Endodermal cell (in vitro differentiated cells): ENCODE results near the gene SPATA2L. TPM values are rescaled to one million over a fixed set of nuclear protein-coding genes. Genes with fewer than 3 reads are reported as not detected.
"Not testable (repeated sequence)": the region's sequence is repeated elsewhere in the genome, so short reads cannot be mapped to it uniquely, and the experiment has no call there.

Source experiments
- DNase-seq: peaks from one replicate; pipeline ENCODE4 v3.0.0-alpha.2; 2017
- H3K27ac ChIP-seq: 2 replicates; pipeline ENCODE4 v1.5.1; 2013; ENCODE audit warnings: mild to moderate bottlenecking, low read depth, low read length, moderate library complexity
- H3K27me3 ChIP-seq: 2 replicates; pipeline ENCODE4 v1.6.1; 2013; ENCODE audit warnings: mild to moderate bottlenecking, low read length, moderate library complexity; ENCODE audit not compliant: insufficient read depth, control insufficient read depth, poor library complexity, severe bottlenecking
- H3K36me3 ChIP-seq: 2 replicates; pipeline ENCODE4 v1.7.0; 2013; ENCODE audit warnings: mild to moderate bottlenecking, low read length, moderate library complexity; ENCODE audit not compliant: control insufficient read depth, insufficient read depth
- H3K4me1 ChIP-seq: one replicate; pipeline ENCODE4 v1.7.0; 2013; ENCODE audit warnings: low read length; ENCODE audit not compliant: control insufficient read depth, insufficient read depth
- H3K4me3 ChIP-seq: 2 replicates; pipeline ENCODE4 v1.5.1; 2013; ENCODE audit warnings: mild to moderate bottlenecking, low read length, moderate library complexity
- H3K9ac ChIP-seq: 2 replicates; pipeline ENCODE4 v1.6.1; 2013; ENCODE audit warnings: mild to moderate bottlenecking, low read length, moderate library complexity; ENCODE audit not compliant: poor library complexity, severe bottlenecking; ENCODE audit errors: extremely low read depth
- H3K9me3 ChIP-seq: 2 replicates; pipeline ENCODE4 v1.6.1; 2013; ENCODE audit warnings: mild to moderate bottlenecking, low read length, moderate library complexity; ENCODE audit not compliant: control insufficient read depth
- H3K27ac Mint-ChIP-seq: 2 replicates; pipeline ENCODE4 v1.8.0; 2020; ENCODE audit warnings: mixed read lengths
- H3K27me3 Mint-ChIP-seq: 2 replicates; pipeline ENCODE4 v1.8.0; 2021; ENCODE audit warnings: mild to moderate bottlenecking, mixed read lengths; ENCODE audit not compliant: insufficient read depth
- H3K36me3 Mint-ChIP-seq: 2 replicates; pipeline ENCODE4 v1.8.0; 2020; ENCODE audit warnings: low read depth, mixed read lengths
- H3K4me1 Mint-ChIP-seq: 2 replicates; pipeline ENCODE4 v1.8.0; 2020; ENCODE audit warnings: mixed read lengths
- H3K4me3 Mint-ChIP-seq: 2 replicates; pipeline ENCODE4 v1.8.0; 2020; ENCODE audit warnings: mild to moderate bottlenecking, moderate library complexity, mixed read lengths
- H3K9me3 Mint-ChIP-seq: 2 replicates; pipeline ENCODE4 v1.8.0; 2020; ENCODE audit warnings: mild to moderate bottlenecking, mixed read lengths
- WGBS, 2 experiments: methylation state at CpG; one replicate each; pipeline versions ENCODE4 v1.1.5 to v1.1.7; 2013; ENCODE audit warnings: missing lambda C conversion rate in 2 of 2, mixed read lengths in 1 of 2; ENCODE audit not compliant: insufficient coverage in 1 of 2, insufficient read length in 1 of 2; 5-methylcytosine and 5-hydroxymethylcytosine counted together
- total RNA-seq, 2 donors: library from RNA; stranded (reverse); fragmentation: NEBNext Ultra II Directional in 1 of 2; extraction: Animal tissue kit (Norgen Biotek cat#: 25700) in 1 of 2; gene quantifications; 2 replicates in 1 of 2; 3 replicates in 1 of 2; pipeline ENCODE4 v1.2.1, GENCODE V29; 2021
- TF ChIP-seq, protein P1 (sequence below): fragments of 200-600 bp; sonication (generic); conservative IDR thresholded peaks from 2 replicates; pipeline ENCODE4 v1.5.0; 2021; ENCODE audit warnings: antibody characterized with exemption, mild to moderate bottlenecking

The SPATA2L gene
- total RNA-seq, 2 donors from 2014 or later, result 22.9 to 28.8 TPM

DNA sequence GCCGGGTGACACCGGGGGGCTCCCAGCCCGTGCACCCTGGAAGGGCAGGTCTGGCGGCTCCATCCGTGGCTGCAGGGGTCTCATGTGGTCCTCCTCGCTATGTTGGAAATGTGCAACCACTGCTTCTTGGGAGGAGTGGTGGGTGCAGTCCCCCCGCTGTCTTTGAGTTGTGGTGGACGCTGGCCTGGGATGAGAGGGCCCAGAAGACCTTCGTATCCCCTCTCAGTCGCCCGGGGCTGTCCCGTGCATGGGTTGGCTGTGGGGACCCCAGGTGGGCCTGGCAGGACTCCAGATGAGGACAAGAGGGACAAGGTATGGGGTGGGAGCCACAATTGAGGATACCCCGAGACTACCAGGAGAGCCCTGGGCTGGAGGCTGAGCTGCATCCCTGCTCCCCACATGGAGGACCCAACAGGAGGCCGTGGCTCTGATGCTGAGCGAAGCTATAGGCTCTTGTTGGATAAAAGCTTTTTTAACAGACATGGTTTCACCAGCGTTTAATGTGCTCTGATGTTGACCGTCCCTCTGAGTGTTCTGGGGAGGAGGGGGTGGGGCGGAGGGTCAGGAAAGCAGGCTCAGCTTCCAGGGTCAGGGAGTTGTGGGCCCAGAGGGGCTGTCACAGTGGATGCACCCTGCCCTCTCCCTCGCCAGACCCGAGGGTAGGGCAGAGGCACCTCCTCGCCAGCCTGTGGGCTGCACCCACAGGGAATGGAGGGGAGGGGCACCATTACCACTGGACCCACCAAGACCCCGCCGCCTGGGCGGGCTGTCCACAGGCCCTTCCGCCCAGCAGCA is 5.4 kb downstream of the SPATA2L start:
- Mint-ChIP-seq H3K27ac (peak overlapping the region; percentile 48), H3K4me1 (peaks cover 4% of the 10 kb centered on the region), H3K27me3 (no peaks in the 10 kb centered on the region), H3K9me3 (no peaks in the 10 kb centered on the region), H3K36me3 (peaks cover 42% of the 10 kb centered on the region), H3K4me3 (no peak overlapping the region)
- H3K36me3 ChIP-seq, result peaks cover 36% of the 10 kb centered on the region
- 88 to 89% methylated on average over 17 to 25 of the region's 25 CpGs for WGBS, 2 experiments
- H3K4me1 ChIP-seq, result peaks cover 4% of the 10 kb centered on the region
- H3K27ac ChIP-seq, result no peak overlapping the region
- no peak overlapping the region for H3K9ac ChIP-seq
- peak; percentile 51 for DNase-seq
- no peaks in the 10 kb centered on the region for H3K9me3 ChIP-seq
- no peak overlapping the region for H3K4me3 ChIP-seq
- TF ChIP-seq, protein P1, sequence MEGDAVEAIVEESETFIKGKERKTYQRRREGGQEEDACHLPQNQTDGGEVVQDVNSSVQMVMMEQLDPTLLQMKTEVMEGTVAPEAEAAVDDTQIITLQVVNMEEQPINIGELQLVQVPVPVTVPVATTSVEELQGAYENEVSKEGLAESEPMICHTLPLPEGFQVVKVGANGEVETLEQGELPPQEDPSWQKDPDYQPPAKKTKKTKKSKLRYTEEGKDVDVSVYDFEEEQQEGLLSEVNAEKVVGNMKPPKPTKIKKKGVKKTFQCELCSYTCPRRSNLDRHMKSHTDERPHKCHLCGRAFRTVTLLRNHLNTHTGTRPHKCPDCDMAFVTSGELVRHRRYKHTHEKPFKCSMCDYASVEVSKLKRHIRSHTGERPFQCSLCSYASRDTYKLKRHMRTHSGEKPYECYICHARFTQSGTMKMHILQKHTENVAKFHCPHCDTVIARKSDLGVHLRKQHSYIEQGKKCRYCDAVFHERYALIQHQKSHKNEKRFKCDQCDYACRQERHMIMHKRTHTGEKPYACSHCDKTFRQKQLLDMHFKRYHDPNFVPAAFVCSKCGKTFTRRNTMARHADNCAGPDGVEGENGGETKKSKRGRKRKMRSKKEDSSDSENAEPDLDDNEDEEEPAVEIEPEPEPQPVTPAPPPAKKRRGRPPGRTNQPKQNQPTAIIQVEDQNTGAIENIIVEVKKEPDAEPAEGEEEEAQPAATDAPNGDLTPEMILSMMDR, result no peak
- H3K27me3 ChIP-seq, result no peaks in the 10 kb centered on the region

DNA sequence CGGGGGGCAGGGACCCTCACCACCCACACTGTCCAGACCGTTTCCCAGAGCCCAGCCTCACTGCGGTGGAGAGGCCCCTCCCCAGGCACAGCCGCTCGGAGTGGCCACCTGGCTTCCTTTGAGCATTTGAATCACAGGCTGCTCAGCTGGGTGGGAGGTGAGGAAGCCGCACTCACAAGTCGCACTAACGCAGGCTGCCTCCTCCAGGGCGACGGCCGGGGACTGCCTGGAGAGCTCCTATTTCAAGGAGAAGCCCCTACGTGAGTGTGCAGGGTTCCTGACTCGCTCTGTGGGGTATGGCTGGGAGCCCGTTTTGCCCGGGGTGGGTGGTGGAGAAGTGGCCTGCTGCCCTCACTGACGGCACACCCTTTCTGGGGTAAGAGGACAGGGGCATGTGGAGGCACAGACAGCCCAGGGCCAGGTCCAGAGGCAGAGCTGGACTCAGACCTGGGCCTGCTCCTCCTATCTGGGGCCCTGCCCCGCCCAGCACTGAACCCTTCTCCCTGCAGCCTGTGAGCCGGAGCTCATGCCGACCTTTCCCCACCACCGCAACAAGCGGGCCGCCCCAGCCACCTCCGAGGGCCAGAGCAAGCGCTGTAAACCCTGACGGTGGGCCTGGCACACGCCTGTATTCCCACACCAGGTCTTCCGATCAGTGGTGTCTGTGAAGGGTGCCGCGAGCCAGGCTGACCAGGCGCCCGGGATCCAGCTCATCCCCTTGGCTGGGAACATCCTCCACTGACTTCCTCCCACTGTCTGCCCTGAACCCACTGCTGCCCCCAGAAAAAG is 6.2 kb downstream of the SPATA2L start:
- Histone ChIP-seq H3K9ac (no peak overlapping the region), H3K27me3 (no peaks in the 10 kb centered on the region), H3K27ac (no peak overlapping the region), H3K4me1 (peaks cover 4% of the 10 kb centered on the region), H3K9me3 (no peaks in the 10 kb centered on the region), H3K4me3 (no peak overlapping the region), H3K36me3 (peaks cover 42% of the 10 kb centered on the region)
- peaks cover 48% of the 10 kb centered on the region for H3K36me3 Mint-ChIP-seq
- H3K4me1 Mint-ChIP-seq, result peaks cover 4% of the 10 kb centered on the region
- WGBS, 2 experiments, result 95 to 98% methylated on average over 16 to 31 of the region's 31 CpGs
- H3K27ac Mint-ChIP-seq, result peak overlapping the region; percentile 64
- H3K9me3 Mint-ChIP-seq, result no peaks in the 10 kb centered on the region
- H3K4me3 Mint-ChIP-seq, result no peak overlapping the region
- peak; percentile 56 for DNase-seq
- H3K27me3 Mint-ChIP-seq, result no peaks in the 10 kb centered on the region
- TF ChIP-seq, protein P1, result no peak

DNA sequence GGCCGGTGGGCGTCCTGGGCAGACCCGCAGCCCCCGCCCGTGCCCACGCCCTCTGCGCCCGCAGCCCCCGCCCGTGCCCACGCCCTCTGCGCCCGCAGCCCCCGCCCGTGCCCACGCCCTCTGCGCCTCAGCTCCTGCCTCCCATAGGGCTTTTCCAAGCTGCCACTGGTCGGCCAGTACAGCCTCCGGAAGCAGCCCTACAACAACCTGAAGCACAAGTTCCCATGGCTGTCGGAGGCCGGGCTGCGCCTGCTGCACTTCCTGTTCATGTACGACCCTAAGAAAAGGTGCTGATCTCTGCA is 6.8 kb downstream of the SPATA2L start:
- not testable (repeated sequence) for H3K4me1 ChIP-seq, H3K4me3 Mint-ChIP-seq, H3K4me1 Mint-ChIP-seq, H3K27me3 ChIP-seq, H3K27ac ChIP-seq, H3K9me3 Mint-ChIP-seq, DNase-seq, H3K9ac ChIP-seq, H3K4me3 ChIP-seq, H3K9me3 ChIP-seq, H3K27me3 Mint-ChIP-seq
- WGBS, 2 experiments, result 92 to 100% methylated on average over 4 to 23 of the region's 23 CpGs
- H3K27ac Mint-ChIP-seq, result peak overlapping the region; percentile 21
- H3K36me3 Mint-ChIP-seq, result peaks cover 51% of the 10 kb centered on the region
- peaks cover 45% of the 10 kb centered on the region for H3K36me3 ChIP-seq
